Spleen (tissue), 11 donors: ENCODE measurements around the gene NELFA. TPM values are rescaled to one million over a fixed set of nuclear protein-coding genes. Genes with fewer than 3 reads are reported as not detected.

ENCODE experiments used
- DNase-seq: peaks from one replicate; pipeline ENCODE4 v3.0.0-alpha.2; 2020
- H3K27ac ChIP-seq, 8 donors: fragments of 200-600 bp; sonication (generic) in 7 of 8; 1 replicate in 4 of 8; 2 replicates in 4 of 8; pipeline versions ENCODE4 v1.5.0 to v1.8.0; 2016 to 2021; ENCODE audit warnings: inconsistent platforms in 4 of 8, mild to moderate bottlenecking in 4 of 8, moderate library complexity in 1 of 8
- H3K27me3 ChIP-seq, 7 donors: fragments of 200-600 bp; sonication (generic) in 6 of 7; replicated peaks in 1 of 7; 1 replicate in 4 of 7; 2 replicates in 3 of 7; pipeline versions ENCODE4 v1.5.0 to v1.8.0; 2016 to 2021; ENCODE audit warnings: inconsistent platforms in 3 of 7, mild to moderate bottlenecking in 1 of 7
- H3K36me3 ChIP-seq, 6 donors: fragments of 200-600 bp; sonication (generic) in 5 of 6; 1 replicate in 4 of 6; 2 replicates in 2 of 6; pipeline versions ENCODE4 v1.5.0 to v1.8.0; 2016 to 2021; ENCODE audit warnings: inconsistent platforms in 2 of 6
- H3K4me1 ChIP-seq, 6 donors: fragments of 200-600 bp; sonication (generic) in 5 of 6; 1 replicate in 3 of 6; 2 replicates in 3 of 6; pipeline versions ENCODE4 v1.5.0 to v1.8.0; 2016 to 2021; ENCODE audit warnings: inconsistent platforms in 3 of 6
- H3K4me3 ChIP-seq, 8 donors: fragments of 200-600 bp; sonication (generic) in 7 of 8; 1 replicate in 4 of 8; 2 replicates in 4 of 8; pipeline versions ENCODE4 v1.5.0 to v1.8.0; 2016 to 2021; ENCODE audit warnings: inconsistent platforms in 4 of 8, mild to moderate bottlenecking in 4 of 8, moderate library complexity in 2 of 8
- H3K9me3 ChIP-seq, 8 donors: fragments of 200-600 bp; sonication (generic) in 7 of 8; 1 replicate in 4 of 8; 2 replicates in 4 of 8; pipeline versions ENCODE4 v1.5.0 to v1.8.0; 2016 to 2021; ENCODE audit warnings: inconsistent platforms in 4 of 8
- CTCF ChIP-seq, 11 experiments: fragments of 200-600 bp in 7 of 11; fragments of 450-650 bp in 4 of 11; sonication (generic) in 4 of 11; IDR thresholded peaks in 8 of 11; conservative IDR thresholded peaks in 3 of 11; 1 replicate in 7 of 11; 2 replicates in 4 of 11; pipeline versions ENCODE4 v1.4.0 to v1.8.0; 2016 to 2021; ENCODE audit warnings: antibody characterized with exemption in 11 of 11, inconsistent platforms in 4 of 11, mild to moderate bottlenecking in 1 of 11
- POLR2A ChIP-seq, 3 donors: fragments of 450-650 bp; IDR thresholded peaks; one replicate each; pipeline ENCODE4 v1.5.1; 2017; ENCODE audit warnings: antibody characterized with exemption in 3 of 3, mild to moderate bottlenecking in 1 of 3
- POLR2AphosphoS5 ChIP-seq, 3 donors: sonication (generic); formaldehyde crosslinking; IDR thresholded peaks; one replicate each; pipeline ENCODE4 v1.5.1; 2017; ENCODE audit warnings: antibody characterized with exemption in 3 of 3
- WGBS, 5 donors: extraction: QIAGEN DNeasy Blood & Tissue Kit in 3 of 5; methylation state at CpG; one replicate each; pipeline versions ENCODE4 v1.1.5 to v1.1.7; 2013 to 2018; 5-methylcytosine and 5-hydroxymethylcytosine counted together
- intact Hi-C: fragments of 100-400 bp; cut with DNase I; formaldehyde crosslinking; loops from one replicate; pipeline ENCODE4 v1.15.0; 2023; ENCODE audit warnings: low total_unique reads
- polyA plus RNA-seq, 3 donors: library from polyadenylated mRNA; stranded (reverse); fragments of 200-250 nt; gene quantifications; one replicate each; pipeline ENCODE4 v1.2.1, GENCODE V29; 2013
- total RNA-seq, 7 donors: library from RNA; depleted of rRNA in 3 of 7; stranded (reverse); fragments of >200 nt in 3 of 7; fragmentation: NEBNext Ultra II Directional in 4 of 7; extraction: Animal tissue kit (Norgen Biotek cat#: 25700) in 4 of 7; gene quantifications; one replicate each; pipeline versions ENCODE4 v1.1.0 to v1.2.1, GENCODE V29; 2016 to 2021
- donor health status: healthy with polysubstance abuse.
- donor health status: DM: no; HTN: no; CAD: no; lungs with moderate emphysema.
- donor health status: DM: no; HTN: no; CAD: no.
- donor health status: Bipolar disorder and iron deficiency.
- donor health status: healthy.
- donor health status: DM: no; HTN: no; CAD: no.
- donor health status: DM: yes; HTN: yes; CAD: no.

Gene NELFA
- total and polyA plus RNA-seq, 10 donors, result 19.9 to 36.6 (median 26.5) TPM

DNA sequence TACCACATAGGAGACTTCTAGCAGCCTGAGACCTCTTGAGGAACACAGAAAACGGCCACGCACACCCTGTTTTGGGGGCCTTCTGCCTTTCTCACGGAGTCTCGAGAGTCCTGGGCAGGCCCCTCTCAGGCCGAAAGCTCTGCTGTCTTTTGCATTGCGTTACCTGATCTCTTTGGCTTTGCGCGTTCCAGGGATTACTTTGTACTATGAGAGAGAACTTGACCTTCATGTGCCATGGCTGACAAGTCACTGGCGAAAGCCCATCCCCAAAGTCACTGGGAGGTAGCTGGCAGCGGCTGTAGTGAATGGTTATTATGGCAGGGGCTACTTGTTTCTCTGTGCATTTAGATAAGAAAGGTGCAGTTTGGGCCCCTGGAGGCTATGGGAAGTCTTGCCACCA lies 42.3 kb upstream of the NELFA start:
- TF ChIP-seq POLR2A (IDR thresholded peaks at IDR 0.05), result no peak
- TF ChIP-seq POLR2AphosphoS5 (IDR thresholded peaks at IDR 0.05), result no peak
- TF ChIP-seq CTCF (IDR thresholded peaks at IDR 0.05 in 8 of 11, conservative IDR thresholded peaks at IDR 0.05 in 3 of 11), result no peak
- H3K9me3 ChIP-seq, result no peaks in the 10 kb centered on the region
- peaks cover 0 to 82% (median 35%) of the 10 kb centered on the region in 7 donors for H3K27me3 ChIP-seq
- H3K4me3 ChIP-seq, result no peak overlapping the region
- intact Hi-C loops, result no loop called here
- H3K4me1 ChIP-seq, result peaks cover 0 to 7% (median 0%) of the 10 kb centered on the region in 6 donors
- H3K27ac ChIP-seq, result no peak overlapping the region
- peak; percentile 44 for DNase-seq
- WGBS, 5 donors, result 72 to 80% (median 79%) methylated on average over 10 of the region's 10 CpGs
- no peaks in the 10 kb centered on the region for H3K36me3 ChIP-seq

DNA sequence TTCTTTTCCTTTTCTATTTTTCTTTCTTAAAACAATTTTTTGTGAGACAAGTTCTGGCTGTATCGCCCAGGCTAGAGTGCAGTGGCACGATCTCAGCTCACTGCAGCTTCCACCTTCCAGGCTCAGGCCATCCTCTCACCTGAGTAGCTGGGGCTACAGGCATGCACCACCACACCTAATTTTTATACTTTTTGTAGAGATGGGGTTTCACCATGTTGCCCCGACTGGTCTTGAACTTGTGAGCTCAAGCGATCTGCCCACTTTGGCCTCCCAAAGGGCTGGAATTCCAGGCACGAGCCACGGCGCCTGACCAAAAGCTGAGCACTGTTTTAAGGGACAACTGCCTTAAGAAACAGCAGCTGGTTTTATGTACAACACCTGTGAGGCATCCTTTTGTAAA lies 41.0 kb upstream of the NELFA start:
- Histone ChIP-seq H3K4me3 (no peak overlapping the region), H3K27ac (no peak overlapping the region), H3K4me1 (peaks cover 0 to 7% (median 0%) of the 10 kb centered on the region in 6 donors), H3K27me3 (peaks cover 0 to 76% (median 35%) of the 10 kb centered on the region in 7 donors), H3K9me3 (peaks cover 0 to 1% (median 0%) of the 10 kb centered on the region in 8 donors), H3K36me3 (no peaks in the 10 kb centered on the region)
- 83 to 92% (median 86%) methylated on average over 7 of the region's 7 CpGs for WGBS, 5 donors
- DNase-seq, result no peak
- intact Hi-C loops, result no loop called here
- no peak for TF ChIP-seq POLR2AphosphoS5 (IDR thresholded peaks at IDR 0.05)
- TF ChIP-seq CTCF (IDR thresholded peaks at IDR 0.05 in 8 of 11, conservative IDR thresholded peaks at IDR 0.05 in 3 of 11), result no peak
- no peak for TF ChIP-seq POLR2A (IDR thresholded peaks at IDR 0.05)

- Histone ChIP-seq H3K4me1 (peaks cover 0 to 7% (median 0%) of the 10 kb centered on the region in 6 donors), H3K27ac (no peak overlapping the region), H3K9me3 (peaks cover 0 to 5% (median 0%) of the 10 kb centered on the region in 8 donors), H3K4me3 (no peak overlapping the region), H3K27me3 (peaks cover 0 to 71% (median 34%) of the 10 kb centered on the region in 7 donors), H3K36me3 (peaks cover 0 to 3% (median 0%) of the 10 kb centered on the region in 6 donors)
- TF ChIP-seq POLR2A (IDR thresholded peaks at IDR 0.05), result no peak
- TF ChIP-seq CTCF (IDR thresholded peaks at IDR 0.05 in 8 of 11, conservative IDR thresholded peaks at IDR 0.05 in 3 of 11), result no peak
- 88 to 95% (median 92%) methylated on average over 7 of the region's 7 CpGs for WGBS, 5 donors
- peak; percentile 54 for DNase-seq
- intact Hi-C loops, result no loop called here
These were observed 40.6 kb upstream of the NELFA start for GRCh38 chr4:2049381-2049780.

GRCh38 chr4:2048831-2049230 lies 40.1 kb upstream of the NELFA start:
- no peak for DNase-seq
- Histone ChIP-seq H3K4me3 (no peak overlapping the region), H3K27ac (no peak overlapping the region), H3K4me1 (peaks cover 0 to 7% (median 0%) of the 10 kb centered on the region in 6 donors), H3K9me3 (peaks cover 0 to 5% (median 0%) of the 10 kb centered on the region in 8 donors), H3K27me3 (peaks cover 0 to 66% (median 28%) of the 10 kb centered on the region in 7 donors), H3K36me3 (peaks cover 0 to 4% (median 0%) of the 10 kb centered on the region in 6 donors)
- 86 to 93% (median 89%) methylated on average over 8 of the region's 8 CpGs for WGBS, 5 donors
- intact Hi-C loops, result no loop called here
- TF ChIP-seq CTCF (IDR thresholded peaks at IDR 0.05 in 8 of 11, conservative IDR thresholded peaks at IDR 0.05 in 3 of 11), result no peak
- no peak for TF ChIP-seq POLR2A (IDR thresholded peaks at IDR 0.05)
- TF ChIP-seq POLR2AphosphoS5 (IDR thresholded peaks at IDR 0.05), result no peak
